ENCODE data around the gene PIK3R1. TPM values are rescaled to one million over a fixed set of nuclear protein-coding genes. Genes with fewer than 3 reads are reported as not detected.

The PIK3R1 gene
- total RNA-seq, 1 donor from 2014 or later: 43.3 TPM

DNA sequence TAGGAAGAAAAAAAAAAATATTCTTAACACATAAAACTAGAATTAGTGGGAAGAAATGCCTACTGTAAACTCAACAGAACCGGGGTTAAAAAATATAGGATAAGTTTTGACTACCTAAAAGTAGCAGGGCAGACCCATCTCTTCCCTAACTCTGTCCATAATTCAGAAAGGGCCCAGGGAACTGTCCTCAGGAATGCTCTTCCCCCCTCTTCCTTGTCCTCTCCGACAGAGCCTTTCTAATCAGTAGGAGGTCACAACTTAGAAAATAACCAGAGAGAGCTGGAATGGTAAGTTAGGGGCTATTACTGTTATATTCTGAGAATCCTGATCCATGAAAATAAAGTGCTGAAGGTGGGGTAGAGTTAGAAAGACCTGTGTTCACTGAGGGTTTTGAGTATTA, 22.2 kb downstream of the PIK3R1 start:
- H3K9me3 Mint-ChIP-seq: no peaks in the 10 kb centered on the region
- no peaks in the 10 kb centered on the region for H3K27me3 Mint-ChIP-seq (ENCODE audit: insufficient read depth)
- no peak overlapping the region for H3K4me3 Mint-ChIP-seq
- peaks cover 2% of the 10 kb centered on the region for H3K36me3 Mint-ChIP-seq (ENCODE audit: low read depth)
- peaks cover 59% of the 10 kb centered on the region for H3K4me1 Mint-ChIP-seq (ENCODE audit: low read depth)
- intact Hi-C loops (cut with micrococcal nuclease): loop anchor here (2.0 kb wide), 1 partner anchor 37 kb away; no protein-coding TSS in a partner anchor
- H3K27ac Mint-ChIP-seq: no peak overlapping the region
- no peak for DNase-seq (ENCODE audit: low spot score)

DNA sequence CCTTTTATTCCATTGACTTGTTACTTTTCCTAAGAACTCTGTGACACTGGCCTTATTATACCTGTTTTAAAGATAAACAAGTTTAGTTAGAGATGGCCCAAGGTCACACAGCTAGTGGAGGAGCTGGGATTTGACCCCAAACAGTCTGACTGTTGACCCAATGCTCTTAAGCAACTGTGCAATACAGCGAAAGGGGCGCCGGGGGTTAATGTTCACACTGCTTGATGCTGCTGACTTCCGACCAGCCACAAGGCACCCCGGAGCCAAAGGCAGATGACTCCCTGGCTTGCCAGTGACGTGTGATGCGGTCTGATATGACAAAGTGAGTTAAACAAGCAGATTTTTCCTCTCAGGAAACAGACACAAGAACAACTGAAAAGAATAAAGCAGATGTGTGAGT, 23.9 kb downstream of the PIK3R1 start:
- H3K4me3 Mint-ChIP-seq: peak overlapping the region; percentile 60
- H3K9me3 Mint-ChIP-seq: no peaks in the 10 kb centered on the region
- DNase-seq (ENCODE audit: low spot score): peak; percentile 69
- H3K27ac Mint-ChIP-seq: peak overlapping the region; percentile 93
- H3K36me3 Mint-ChIP-seq (ENCODE audit: low read depth): peaks cover 11% of the 10 kb centered on the region
- peaks cover 68% of the 10 kb centered on the region for H3K4me1 Mint-ChIP-seq (ENCODE audit: low read depth)
- intact Hi-C loops (cut with micrococcal nuclease): loop anchor here (1.0 to 2.0 kb wide), 4 partner anchors 11 to 35 kb away; partner anchors contain the start of gene PIK3R1
- no peaks in the 10 kb centered on the region for H3K27me3 Mint-ChIP-seq (ENCODE audit: insufficient read depth)

DNA sequence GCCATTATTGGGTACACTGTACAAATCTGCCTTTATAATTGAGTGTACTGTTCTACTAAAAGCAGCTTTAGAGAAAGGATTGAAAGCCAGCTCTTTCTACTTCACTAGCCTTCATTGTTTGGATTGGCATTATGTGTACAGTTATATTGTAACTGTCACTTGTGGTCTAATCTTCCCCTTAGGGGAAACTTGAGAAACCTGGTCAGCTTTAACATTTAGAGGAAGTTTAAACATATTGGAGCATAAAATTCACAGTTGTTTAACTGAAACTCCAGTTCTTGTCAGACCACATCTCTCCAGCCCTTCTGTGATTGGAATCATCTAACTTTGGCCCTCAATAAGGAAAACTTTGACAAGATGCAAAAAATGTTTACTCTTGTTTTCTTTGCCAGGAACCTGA, 24.6 kb downstream of the PIK3R1 start:
- Mint-ChIP-seq H3K4me1 (ENCODE audit: low read depth) (peaks cover 71% of the 10 kb centered on the region), H3K27me3 (ENCODE audit: insufficient read depth) (no peaks in the 10 kb centered on the region), H3K9me3 (no peaks in the 10 kb centered on the region), H3K36me3 (ENCODE audit: low read depth) (peaks cover 12% of the 10 kb centered on the region), H3K4me3 (peak overlapping the region; percentile 0), H3K27ac (peak overlapping the region; percentile 41)
- DNase-seq (ENCODE audit: low spot score): no peak
- intact Hi-C loops (cut with micrococcal nuclease): no loop called here

DNA sequence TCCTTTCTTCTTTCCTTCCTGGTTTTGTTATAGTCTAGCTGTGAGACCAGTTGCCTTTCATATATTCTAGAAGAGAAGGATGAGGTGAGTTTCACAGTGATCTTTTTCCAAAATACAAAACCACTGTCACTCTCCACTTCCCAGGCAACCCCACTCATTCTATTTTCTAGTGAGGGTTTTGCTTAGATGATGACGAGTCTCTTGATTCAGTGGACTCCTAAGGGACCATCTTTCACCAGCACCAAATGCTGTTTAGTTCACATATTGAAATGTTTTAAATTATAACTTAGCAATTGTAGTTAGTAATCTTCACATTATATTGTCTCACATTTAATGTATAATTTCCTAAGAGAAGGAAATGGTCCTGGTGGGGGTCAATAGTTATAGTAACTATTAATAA, 25.2 kb downstream of the PIK3R1 start:
- intact Hi-C loops (cut with micrococcal nuclease): no loop called here
- H3K4me3 Mint-ChIP-seq: peak overlapping the region; percentile 0
- DNase-seq (ENCODE audit: low spot score): no peak

GRCh38 chr5:68242743-68243142, 27.2 kb downstream of the PIK3R1 start:
- intact Hi-C loops (cut with micrococcal nuclease): no loop called here
- DNase-seq (ENCODE audit: low spot score): no peak

More for the DNA sequence above, 25.2 kb downstream of the PIK3R1 start:
- peaks cover 12% of the 10 kb centered on the region for H3K36me3 Mint-ChIP-seq (ENCODE audit: low read depth)
- no peaks in the 10 kb centered on the region for H3K9me3 Mint-ChIP-seq
- H3K27me3 Mint-ChIP-seq (ENCODE audit: insufficient read depth): no peaks in the 10 kb centered on the region
- H3K4me1 Mint-ChIP-seq (ENCODE audit: low read depth): peaks cover 71% of the 10 kb centered on the region
- H3K27ac Mint-ChIP-seq: peak overlapping the region; percentile 41

GRCh38 chr5:68243251-68243650, 27.7 kb downstream of the PIK3R1 start:
- Mint-ChIP-seq H3K27me3 (ENCODE audit: insufficient read depth) (no peaks in the 10 kb centered on the region), H3K9me3 (no peaks in the 10 kb centered on the region), H3K4me3 (peak overlapping the region; percentile 47), H3K27ac (peak overlapping the region; percentile 65), H3K4me1 (ENCODE audit: low read depth) (peaks cover 69% of the 10 kb centered on the region), H3K36me3 (ENCODE audit: low read depth) (peaks cover 12% of the 10 kb centered on the region)
- intact Hi-C loops (cut with micrococcal nuclease): no loop called here
- no peak for DNase-seq (ENCODE audit: low spot score)

More at GRCh38 chr5:68242743-68243142, 27.2 kb downstream of the PIK3R1 start:
- Mint-ChIP-seq H3K27ac (peak overlapping the region; percentile 65), H3K27me3 (ENCODE audit: insufficient read depth) (no peaks in the 10 kb centered on the region), H3K9me3 (no peaks in the 10 kb centered on the region), H3K36me3 (ENCODE audit: low read depth) (peaks cover 12% of the 10 kb centered on the region), H3K4me1 (ENCODE audit: low read depth) (peaks cover 74% of the 10 kb centered on the region), H3K4me3 (no peak overlapping the region)

GRCh38 chr5:68243681-68244080, 28.1 kb downstream of the PIK3R1 start:
- Mint-ChIP-seq H3K4me1 (ENCODE audit: low read depth) (peaks cover 69% of the 10 kb centered on the region), H3K4me3 (peak overlapping the region; percentile 47), H3K27ac (peak overlapping the region; percentile 65), H3K9me3 (no peaks in the 10 kb centered on the region), H3K27me3 (ENCODE audit: insufficient read depth) (no peaks in the 10 kb centered on the region), H3K36me3 (ENCODE audit: low read depth) (peaks cover 16% of the 10 kb centered on the region)
- no peak for DNase-seq (ENCODE audit: low spot score)
- intact Hi-C loops (cut with micrococcal nuclease): no loop called here

DNA sequence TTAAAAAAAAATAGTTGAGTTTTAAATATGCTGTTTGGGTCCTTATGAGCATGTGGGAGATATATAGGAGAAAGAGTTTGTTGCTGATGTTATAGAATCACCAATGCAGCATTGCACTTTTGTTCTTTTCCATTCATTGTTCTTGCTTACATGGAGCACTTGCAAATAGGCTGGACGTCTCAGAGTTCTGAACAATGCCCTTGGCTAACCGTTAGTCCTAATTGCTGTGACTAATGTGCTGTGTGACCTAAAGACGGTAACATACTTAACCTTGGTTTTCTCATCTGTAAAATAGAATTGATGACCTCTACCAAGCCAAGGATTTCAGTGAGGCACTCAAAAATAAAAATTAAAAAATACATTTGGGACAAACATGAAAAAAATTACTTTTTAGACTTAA, 29.8 kb downstream of the PIK3R1 start:
- peaks cover 71% of the 10 kb centered on the region for H3K4me1 Mint-ChIP-seq (ENCODE audit: low read depth)
- intact Hi-C loops (cut with micrococcal nuclease): no loop called here
- no peak overlapping the region for H3K27ac Mint-ChIP-seq
- no peaks in the 10 kb centered on the region for H3K27me3 Mint-ChIP-seq (ENCODE audit: insufficient read depth)
- H3K9me3 Mint-ChIP-seq: no peaks in the 10 kb centered on the region
- peaks cover 16% of the 10 kb centered on the region for H3K36me3 Mint-ChIP-seq (ENCODE audit: low read depth)
- no peak overlapping the region for H3K4me3 Mint-ChIP-seq
- DNase-seq (ENCODE audit: low spot score): no peak

GRCh38 chr5:68246802-68247201, 31.2 kb downstream of the PIK3R1 start:
- Mint-ChIP-seq H3K27ac (no peak overlapping the region), H3K27me3 (ENCODE audit: insufficient read depth) (no peaks in the 10 kb centered on the region), H3K36me3 (ENCODE audit: low read depth) (peaks cover 16% of the 10 kb centered on the region), H3K9me3 (no peaks in the 10 kb centered on the region), H3K4me1 (ENCODE audit: low read depth) (peaks cover 68% of the 10 kb centered on the region), H3K4me3 (no peak overlapping the region)
- DNase-seq (ENCODE audit: low spot score): no peak
- intact Hi-C loops (cut with micrococcal nuclease): no loop called here

- intact Hi-C loops (cut with micrococcal nuclease): no loop called here
- Mint-ChIP-seq H3K27me3 (ENCODE audit: insufficient read depth) (no peaks in the 10 kb centered on the region), H3K27ac (no peak overlapping the region), H3K4me3 (no peak overlapping the region), H3K36me3 (ENCODE audit: low read depth) (peaks cover 16% of the 10 kb centered on the region), H3K4me1 (ENCODE audit: low read depth) (peaks cover 68% of the 10 kb centered on the region), H3K9me3 (no peaks in the 10 kb centered on the region)
- no peak for DNase-seq (ENCODE audit: low spot score)
These were observed 32.1 kb downstream of the PIK3R1 start for GRCh38 chr5:68247627-68248026.

DNA sequence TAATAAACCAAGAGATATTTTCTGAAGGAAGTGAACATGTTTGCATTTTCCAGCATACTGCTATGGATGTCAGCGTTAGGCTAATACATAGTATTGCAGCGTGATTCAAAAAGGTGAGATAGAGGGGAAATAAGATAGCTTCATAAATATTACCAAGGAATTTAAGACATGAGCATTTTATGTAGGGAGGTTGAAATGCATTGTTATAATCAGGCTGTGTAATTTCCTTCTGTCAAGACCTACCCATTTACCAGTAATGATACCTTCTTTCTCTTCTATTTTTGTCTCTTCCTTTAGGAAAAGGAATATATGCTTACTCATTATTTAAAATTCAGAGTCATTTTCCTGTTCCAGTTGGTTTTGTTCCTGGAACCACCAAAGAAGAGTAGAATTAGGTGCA, 33.3 kb downstream of the PIK3R1 start:
- H3K4me1 Mint-ChIP-seq (ENCODE audit: low read depth): peaks cover 65% of the 10 kb centered on the region
- no peaks in the 10 kb centered on the region for H3K27me3 Mint-ChIP-seq (ENCODE audit: insufficient read depth)
- H3K4me3 Mint-ChIP-seq: no peak overlapping the region
- peaks cover 7% of the 10 kb centered on the region for H3K36me3 Mint-ChIP-seq (ENCODE audit: low read depth)
- intact Hi-C loops (cut with micrococcal nuclease): no loop called here
- no peaks in the 10 kb centered on the region for H3K9me3 Mint-ChIP-seq
- H3K27ac Mint-ChIP-seq: no peak overlapping the region
- no peak for DNase-seq (ENCODE audit: low spot score)

DNA sequence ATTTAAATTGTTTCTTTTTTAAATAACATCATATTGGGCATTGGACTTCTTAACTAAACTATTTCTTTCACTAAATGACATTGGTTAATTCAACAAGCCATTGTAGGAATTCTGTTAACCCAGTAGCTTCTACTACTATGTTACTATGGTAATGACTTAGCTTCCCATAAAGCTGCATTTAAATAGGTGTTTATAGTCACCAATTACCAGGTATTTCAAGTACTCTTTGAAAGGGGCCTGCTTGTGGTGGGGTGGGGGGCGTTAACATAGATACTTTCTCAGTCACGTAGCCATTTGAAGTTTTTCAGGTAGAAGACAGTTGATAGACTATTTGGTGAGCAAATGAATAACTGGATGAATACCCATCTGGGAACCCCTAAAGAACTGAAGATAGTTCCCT, 34.0 kb downstream of the PIK3R1 start:
- no peak overlapping the region for H3K27ac Mint-ChIP-seq
- H3K4me3 Mint-ChIP-seq: no peak overlapping the region
- peaks cover 2% of the 10 kb centered on the region for H3K27me3 Mint-ChIP-seq (ENCODE audit: insufficient read depth)
- no peaks in the 10 kb centered on the region for H3K9me3 Mint-ChIP-seq
- H3K36me3 Mint-ChIP-seq (ENCODE audit: low read depth): peaks cover 10% of the 10 kb centered on the region
- no peak for DNase-seq (ENCODE audit: low spot score)
- intact Hi-C loops (cut with micrococcal nuclease): no loop called here
- peaks cover 65% of the 10 kb centered on the region for H3K4me1 Mint-ChIP-seq (ENCODE audit: low read depth)

DNA sequence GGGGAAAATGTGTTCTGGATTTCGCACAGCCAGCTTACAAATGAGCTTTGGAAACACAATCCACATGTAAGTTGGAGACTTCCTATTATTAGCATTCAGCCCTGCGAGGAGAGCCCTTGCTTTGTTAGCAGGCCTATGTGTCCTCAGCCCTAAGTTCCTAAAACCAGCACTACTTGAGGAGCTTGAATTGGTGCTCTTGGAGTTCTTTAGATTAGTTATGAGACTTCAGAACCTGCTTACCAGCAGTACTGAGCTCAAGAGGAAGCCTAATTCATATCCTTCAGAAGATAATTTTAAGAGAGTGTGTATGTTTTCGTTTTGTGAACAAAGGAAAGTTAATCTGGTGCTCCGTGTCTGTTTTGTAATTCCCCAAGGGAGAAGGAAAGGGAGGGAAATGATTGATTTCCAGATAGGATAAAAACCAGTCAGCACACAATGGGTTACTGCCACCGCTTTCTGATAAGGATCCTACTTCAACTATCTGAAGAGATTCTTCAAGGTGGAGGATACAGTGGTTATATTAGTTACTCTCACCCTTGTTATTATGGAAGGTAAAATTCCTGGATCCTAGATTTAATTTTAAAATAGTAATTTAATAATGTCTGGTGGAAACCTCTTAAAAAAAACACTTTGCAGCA, 35.2 kb downstream of the PIK3R1 start:
- intact Hi-C loops (cut with micrococcal nuclease): loop anchor here (1.0 to 10.0 kb wide), 5 partner anchors 11 to 876 kb away; no protein-coding TSS in a partner anchor
- Mint-ChIP-seq H3K4me3 (no peak overlapping the region), H3K27me3 (ENCODE audit: insufficient read depth) (peaks cover 2% of the 10 kb centered on the region)

More for the DNA sequence above, 35.2 kb downstream of the PIK3R1 start:
- peak overlapping the region; percentile 42 for H3K27ac Mint-ChIP-seq
- peaks cover 74% of the 10 kb centered on the region for H3K4me1 Mint-ChIP-seq (ENCODE audit: low read depth)
- no peak for DNase-seq (ENCODE audit: low spot score)
- H3K9me3 Mint-ChIP-seq: no peaks in the 10 kb centered on the region
- H3K36me3 Mint-ChIP-seq (ENCODE audit: low read depth): peaks cover 13% of the 10 kb centered on the region
